Erythroblast (primary cell): ENCODE data around the gene RSAD1.

Experiments used
- GATA1 ChIP-seq: IDR thresholded peaks from 2 replicates; pipeline ENCODE4 v1.6.1; 2011; ENCODE audit warnings: low read depth, mild to moderate bottlenecking, control low read depth, low read length, moderate library complexity
- POLR2A ChIP-seq: IDR thresholded peaks from 2 replicates; pipeline ENCODE4 v1.6.1; 2011; ENCODE audit warnings: mild to moderate bottlenecking, low read length

- no peak for TF ChIP-seq POLR2A
- no peak for TF ChIP-seq GATA1
These were observed 44.1 kb downstream of the RSAD1 start for GRCh38 chr17:50522766-50523165.
